Activated CD4-positive, alpha-beta T cell treated with anti-CD3 and anti-CD28 coated beads, Interleukin-2, Interleukin-4, amounts not matched to agents 100 ng/mL and 50 ng/mL, durations not matched to agents 16 hours and 8 hours (primary cell): Measurements from ENCODE around the gene CDC26.
"Not testable (repeated sequence)": the region's sequence is repeated elsewhere in the genome, so short reads cannot be mapped to it uniquely, and the experiment has no call there.

Source experiments
- DNase-seq: peaks from one replicate; pipeline ENCODE4 v3.0.0-alpha.2; 2020; ENCODE audit warnings: low spot score

CDC26 gene

GRCh38 chr9:113275157-113276131 is at the start of gene CDC26, which contains the start of gene PRPF4:
Gene CDC26, minus strand, starts transcription at chr9:113275572. Its CDS starts 3,065 bp downstream, at chr9:113272507.
Gene PRPF4, plus strand, starts transcription at chr9:113275658. Its CDS starts 86 bp downstream, at chr9:113275744.
- DNase-seq: peak; percentile 97

DNA sequence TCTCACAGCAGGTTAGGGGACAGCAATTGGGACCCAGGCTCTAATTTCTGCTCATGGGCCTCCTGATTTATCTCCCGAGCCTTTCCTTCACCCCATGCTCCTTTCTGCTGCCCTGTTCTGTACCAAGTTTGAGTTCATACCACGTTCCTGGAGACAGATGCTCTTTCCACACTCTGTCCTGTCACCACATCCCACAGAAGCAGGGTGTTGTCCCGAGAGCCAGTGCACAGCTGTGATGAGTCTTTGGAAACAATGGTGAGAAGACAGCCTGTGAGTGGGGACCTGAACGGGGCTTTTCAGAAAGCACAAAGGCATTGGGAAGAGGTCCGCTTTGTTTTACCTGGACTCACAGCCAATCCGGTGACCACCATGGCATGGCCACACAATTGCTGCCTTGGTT is 47.3 kb upstream of the CDC26 start:
- no peak for DNase-seq

- no peak for DNase-seq
Observed at GRCh38 chr9:113320051-113320450, 44.7 kb upstream of the CDC26 start.

DNA sequence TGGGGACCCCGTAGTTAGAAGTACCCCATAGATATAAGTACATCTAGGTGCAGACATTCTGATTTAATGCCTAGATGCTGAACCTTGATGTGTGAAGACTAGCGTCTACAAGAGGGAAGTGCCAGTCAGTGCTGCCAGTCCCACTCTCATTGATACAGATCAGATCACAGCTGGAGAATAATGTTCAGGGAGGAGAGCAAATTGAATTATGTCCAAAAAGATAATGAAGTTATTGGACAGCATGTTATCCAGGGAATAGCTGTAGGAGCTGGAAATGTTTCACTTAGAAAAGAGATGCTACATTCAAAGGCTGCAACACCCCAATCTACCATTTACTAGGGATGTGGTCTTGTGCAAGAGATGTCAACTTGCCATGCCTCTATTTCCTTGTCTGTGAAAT is 43.7 kb upstream of the CDC26 start:
- no peak for DNase-seq

- no peak for DNase-seq
Observed at GRCh38 chr9:113317777-113318176, 42.4 kb upstream of the CDC26 start.

GRCh38 chr9:113316030-113316429 is 40.7 kb upstream of the CDC26 start:
- no peak for DNase-seq

DNA sequence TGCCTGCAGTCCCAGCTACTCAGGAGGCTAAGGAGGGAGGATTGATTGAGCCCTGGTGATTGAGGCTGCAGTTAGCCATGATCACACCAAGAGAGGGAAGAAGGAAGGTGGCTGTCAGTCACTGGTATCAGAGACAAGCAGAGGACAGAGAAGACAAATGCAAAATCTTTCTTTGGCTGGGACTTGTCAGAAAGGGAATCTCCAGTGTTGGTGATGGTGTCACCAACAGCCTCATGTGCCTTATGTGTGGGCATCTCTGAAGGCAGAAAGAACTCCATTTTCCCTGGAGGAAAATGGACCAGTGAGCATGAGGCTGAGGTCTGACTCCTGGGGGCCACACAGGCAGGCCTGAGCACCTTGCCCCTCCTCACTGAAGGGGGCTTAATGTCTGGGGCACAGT is 39.9 kb upstream of the CDC26 start:
- no peak for DNase-seq

DNA sequence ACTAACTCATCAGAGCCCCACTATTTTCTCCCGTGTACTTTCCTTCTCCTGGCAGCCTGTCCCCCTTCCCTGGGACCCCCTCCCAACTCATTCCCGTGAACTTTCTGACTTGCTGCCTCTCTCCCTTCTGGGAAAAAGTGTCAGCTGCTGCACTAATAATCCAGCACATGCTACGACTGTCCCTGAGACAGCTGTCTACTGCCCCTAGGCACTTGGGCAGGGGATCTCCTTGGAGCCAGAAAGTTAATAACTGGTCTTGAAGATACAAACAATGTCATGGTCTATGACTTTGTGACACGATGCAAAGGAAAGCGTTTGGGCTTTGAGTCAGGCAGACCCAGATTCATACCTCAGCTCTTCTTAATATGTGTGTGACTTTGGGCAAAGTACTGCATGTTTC is 37.9 kb upstream of the CDC26 start:
- no peak for DNase-seq

- DNase-seq: no peak
Observed at GRCh38 chr9:113311961-113312360, 36.6 kb upstream of the CDC26 start.

DNA sequence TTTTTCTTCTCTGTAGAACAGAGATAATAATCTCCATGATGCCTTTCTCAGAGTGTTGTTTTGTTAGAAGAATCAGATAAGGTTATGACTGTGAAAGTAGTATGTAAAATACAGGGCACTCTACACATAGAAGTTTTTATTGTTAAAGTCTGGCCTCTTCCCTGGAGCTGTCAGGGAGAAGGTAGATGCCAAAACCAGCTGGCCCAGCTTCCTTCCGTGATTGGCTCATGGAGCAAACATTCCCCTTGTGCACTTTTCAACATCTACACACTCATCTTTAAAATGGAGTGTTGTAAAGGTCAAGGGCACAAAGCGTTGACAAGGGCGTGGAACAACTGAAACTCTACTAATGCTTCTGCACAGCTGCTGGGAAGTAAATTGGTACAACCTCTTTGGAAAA is 35.2 kb upstream of the CDC26 start:
- DNase-seq: no peak

DNA sequence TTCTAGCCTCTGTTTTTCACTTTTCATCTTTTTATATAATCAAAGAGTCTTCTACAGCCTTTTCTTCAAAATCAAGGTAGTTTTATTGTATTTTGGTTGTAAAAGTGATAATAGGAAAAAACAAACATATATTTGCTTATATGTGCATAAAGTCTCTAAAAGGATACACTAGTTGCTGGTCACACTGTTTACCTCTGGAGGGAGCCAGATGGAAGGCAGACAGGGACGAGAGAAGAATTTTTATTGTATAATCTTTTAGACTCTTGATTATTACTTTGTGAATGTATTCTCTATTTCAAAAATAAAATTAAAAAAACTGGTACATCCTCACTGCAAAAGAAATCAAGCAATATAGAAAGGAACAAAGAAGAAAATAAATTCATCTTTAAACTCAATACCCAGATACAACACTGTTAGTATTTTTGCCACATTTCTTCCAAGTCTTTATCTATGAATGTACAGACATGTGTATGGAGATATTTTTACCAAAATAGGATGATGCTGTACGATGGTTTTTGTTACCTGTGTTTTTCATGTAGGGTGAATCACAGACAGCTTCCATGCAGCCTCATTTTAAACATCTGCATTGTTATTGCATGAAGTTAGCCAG is 33.9 kb upstream of the CDC26 start:
- peak; percentile 33 for DNase-seq

GRCh38 chr9:113307396-113307975 is 32.1 kb upstream of the CDC26 start:
- no peak for DNase-seq

- DNase-seq: no peak
Observed at GRCh38 chr9:113306566-113306965, 31.2 kb upstream of the CDC26 start.

GRCh38 chr9:113302792-113303418 is 27.5 kb upstream of the CDC26 start, which contains the start of gene RNF183:
Gene RNF183, minus strand, starts transcription at chr9:113303376. Its CDS starts 5,192 bp downstream, at chr9:113298184.
- no peak for DNase-seq

GRCh38 chr9:113301548-113301947 is 26.2 kb upstream of the CDC26 start:
- no peak for DNase-seq

DNA sequence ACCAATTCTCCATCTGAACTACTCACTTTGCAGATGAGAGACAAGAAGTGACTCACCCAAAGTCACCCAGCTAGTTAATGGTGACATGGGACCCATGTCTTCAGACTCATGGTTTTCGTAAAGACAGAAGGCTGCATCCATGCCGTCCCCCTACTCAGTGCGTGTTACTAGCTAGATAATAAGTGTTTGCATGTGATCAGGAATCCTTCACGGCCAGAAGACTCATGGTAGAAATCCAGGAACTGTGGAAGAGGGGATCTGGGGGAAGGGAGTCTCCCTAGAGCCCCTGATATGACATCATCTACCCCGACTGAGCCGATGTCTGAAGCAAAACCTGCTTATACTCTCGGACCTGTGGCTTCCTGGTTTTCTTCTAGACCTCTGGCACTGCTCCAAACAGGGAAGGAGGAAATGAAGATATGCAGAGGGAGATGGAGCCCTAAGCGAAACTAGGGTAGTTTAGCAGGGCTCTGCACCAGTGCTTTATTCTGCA is 24.5 kb upstream of the CDC26 start:
- DNase-seq: no peak

- DNase-seq: no peak
Observed at GRCh38 chr9:113298924-113299770, 23.8 kb upstream of the CDC26 start.

GRCh38 chr9:113298311-113298710 is 22.9 kb upstream of the CDC26 start:
- DNase-seq: no peak

GRCh38 chr9:113296796-113297558 is 21.6 kb upstream of the CDC26 start:
- no peak for DNase-seq

DNA sequence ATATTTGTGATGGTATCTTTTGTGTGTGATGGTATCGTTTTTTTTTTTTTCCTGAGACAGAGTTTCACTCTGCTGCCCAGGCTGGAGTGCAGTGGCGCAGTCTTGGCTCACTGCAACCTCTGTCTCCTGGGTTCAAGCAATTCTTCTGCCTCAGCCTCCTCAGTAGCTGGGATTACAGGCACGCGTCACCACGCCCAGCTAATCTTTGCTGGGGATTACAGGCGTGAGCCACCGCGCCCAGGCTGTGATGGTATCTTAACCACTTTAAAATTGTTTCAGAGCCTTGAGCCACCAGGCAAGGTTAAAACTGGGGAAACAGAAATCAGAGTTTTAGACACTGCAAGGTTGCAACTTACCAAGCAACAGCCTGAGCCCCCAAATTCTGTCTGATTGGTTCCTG is 20.9 kb upstream of the CDC26 start:
- not testable (repeated sequence) for DNase-seq
